Dermis blood vessel endothelial cell (primary cell): ENCODE measurements around the gene PPP1R9A. TPM values are rescaled to one million over a fixed set of nuclear protein-coding genes. Genes with fewer than 3 reads are reported as not detected.

Experiments used
- DNase-seq: peaks from one replicate; pipeline ENCODE4 v3.0.0; 2010
- total RNA-seq: library from RNA; depleted of rRNA; stranded (reverse); fragments of >200 nt; gene quantifications from 2 replicates; pipeline ENCODE4 v1.2.3, GENCODE V29; 2014

Gene PPP1R9A
- total RNA-seq, 1 donor from 2014 or later, result 19.2 TPM

DNA sequence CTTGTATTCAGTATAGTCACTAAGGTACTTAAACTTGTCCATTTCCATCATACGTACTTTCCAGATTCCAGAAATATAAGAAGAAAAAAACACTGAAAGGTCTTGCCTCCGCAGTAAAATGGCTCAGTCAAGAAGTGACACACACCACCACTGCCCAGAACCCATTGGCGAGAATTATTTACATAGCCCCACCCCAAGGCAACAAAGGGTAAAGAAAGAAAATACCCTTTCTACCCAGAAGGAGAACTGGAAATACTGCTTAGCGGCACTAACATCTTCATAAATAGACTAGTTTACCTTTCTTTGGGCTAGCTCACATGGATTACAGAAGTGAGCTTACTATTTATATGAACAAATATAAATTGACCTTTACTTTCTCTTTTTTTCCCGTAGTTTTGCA, 194.0 kb downstream of the PPP1R9A start:
- DNase-seq, result no peak

DNA sequence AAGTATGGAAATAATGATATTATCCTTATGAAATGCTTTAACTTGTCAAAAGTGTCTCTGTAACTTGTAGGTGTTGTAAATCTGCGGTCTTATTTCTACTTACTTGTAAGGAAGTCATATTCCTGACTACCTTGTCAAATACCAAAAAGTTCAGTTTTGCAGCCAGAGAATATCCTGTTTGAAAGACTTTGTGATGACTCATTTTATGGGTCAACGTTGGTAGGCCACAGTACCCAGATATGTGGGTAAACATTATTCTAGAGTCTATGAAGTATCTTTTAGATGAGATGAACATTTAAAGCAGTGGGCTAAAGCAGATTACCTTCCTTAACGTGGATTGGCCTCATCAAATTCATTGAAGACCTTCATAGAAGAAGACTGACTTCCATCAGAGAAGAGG, 195.3 kb downstream of the PPP1R9A start:
- peak; percentile 1 for DNase-seq

DNA sequence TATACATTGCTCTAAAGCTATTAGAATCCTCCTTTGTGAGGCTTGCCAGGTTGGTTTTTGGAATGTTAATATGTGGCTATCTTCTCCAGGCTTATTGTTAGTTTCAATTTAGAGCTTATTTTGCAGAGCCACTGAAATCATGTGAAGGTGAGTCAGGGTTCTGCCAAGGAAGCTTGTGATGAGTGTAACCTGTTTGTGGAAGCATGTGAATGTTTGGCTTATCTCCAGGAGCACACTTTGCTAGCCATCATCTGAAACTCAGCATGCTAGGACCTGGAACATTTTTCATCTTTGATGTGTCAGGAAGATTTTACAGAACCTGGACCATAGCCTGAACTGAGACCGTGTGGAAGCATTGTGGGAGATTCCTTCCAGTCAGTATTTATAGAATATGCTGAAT, 197.3 kb downstream of the PPP1R9A start:
- DNase-seq, result peak; percentile 35

DNA sequence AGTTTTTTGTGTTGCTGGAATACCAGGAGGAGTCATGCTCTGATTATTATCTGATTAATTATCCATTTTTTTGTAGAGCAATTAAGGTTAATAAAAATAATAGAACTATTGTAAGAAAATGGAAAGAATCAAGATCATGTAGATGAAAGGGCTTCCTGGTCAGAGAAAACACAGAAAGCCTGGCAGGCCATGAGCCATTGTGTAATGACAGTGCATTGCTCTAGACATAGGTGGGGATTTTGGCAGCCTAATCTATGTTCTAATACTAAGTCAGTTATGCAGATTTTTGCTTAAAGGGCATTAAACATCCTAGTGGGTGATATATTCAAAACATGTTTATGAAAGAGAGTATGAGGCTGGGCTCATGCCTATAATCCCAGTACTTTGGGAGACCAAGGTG, 198.2 kb downstream of the PPP1R9A start:
- DNase-seq, result no peak

DNA sequence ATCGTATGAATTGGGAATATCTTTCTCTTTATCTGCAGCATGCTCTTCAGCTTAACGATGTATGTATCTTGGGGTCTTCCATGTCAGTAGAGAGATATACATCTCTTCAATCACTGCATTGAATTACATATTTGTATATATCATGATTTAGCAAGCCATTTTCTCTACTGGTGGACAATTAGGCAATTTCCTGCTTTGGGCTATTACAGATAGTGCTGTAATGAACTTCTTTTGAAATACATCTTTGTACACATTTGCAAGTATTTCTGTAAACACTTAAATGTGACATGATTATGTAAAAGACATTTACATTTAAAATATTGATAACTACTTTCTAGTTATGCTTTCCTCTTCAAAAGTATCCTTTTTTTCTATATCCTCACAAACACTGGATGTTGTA, 199.0 kb downstream of the PPP1R9A start:
- DNase-seq, result no peak

DNA sequence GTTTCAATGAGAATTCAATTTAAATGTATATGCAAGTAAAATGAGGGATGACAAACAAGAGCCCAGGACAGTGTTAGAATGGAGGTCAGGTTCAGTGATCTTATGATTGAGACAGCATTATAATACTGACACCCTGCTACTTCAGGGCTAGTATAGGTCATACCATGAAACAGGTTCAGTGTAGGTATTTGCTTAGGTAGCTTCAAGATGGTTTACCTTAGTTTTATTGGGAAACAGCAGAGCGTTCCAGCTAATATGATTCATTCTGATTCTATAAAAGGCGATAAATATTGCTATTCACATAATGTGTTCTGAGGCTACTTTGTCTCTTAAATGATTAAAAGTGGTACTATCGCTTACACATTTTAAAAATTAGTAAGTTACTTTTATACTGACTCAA, 203.3 kb downstream of the PPP1R9A start:
- DNase-seq, result no peak

DNA sequence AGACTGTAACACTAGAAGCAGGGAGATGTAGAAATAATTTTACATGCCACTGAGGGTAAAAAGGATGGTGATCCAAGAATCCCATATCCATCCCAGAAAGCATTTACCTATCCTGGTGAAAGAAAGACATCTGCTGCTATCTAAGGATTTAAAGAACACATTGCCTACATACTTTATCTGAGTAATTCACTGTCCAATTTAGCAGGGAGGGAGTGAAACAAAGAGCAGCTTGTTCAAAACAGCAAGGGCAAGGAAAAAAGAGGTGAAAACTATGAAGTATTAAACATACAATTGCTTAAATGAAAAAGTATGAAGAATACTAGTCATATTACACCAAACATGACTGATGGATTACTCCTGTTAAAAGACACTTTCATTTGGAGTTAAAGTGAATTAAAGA, 206.2 kb downstream of the PPP1R9A start:
- DNase-seq, result no peak

DNA sequence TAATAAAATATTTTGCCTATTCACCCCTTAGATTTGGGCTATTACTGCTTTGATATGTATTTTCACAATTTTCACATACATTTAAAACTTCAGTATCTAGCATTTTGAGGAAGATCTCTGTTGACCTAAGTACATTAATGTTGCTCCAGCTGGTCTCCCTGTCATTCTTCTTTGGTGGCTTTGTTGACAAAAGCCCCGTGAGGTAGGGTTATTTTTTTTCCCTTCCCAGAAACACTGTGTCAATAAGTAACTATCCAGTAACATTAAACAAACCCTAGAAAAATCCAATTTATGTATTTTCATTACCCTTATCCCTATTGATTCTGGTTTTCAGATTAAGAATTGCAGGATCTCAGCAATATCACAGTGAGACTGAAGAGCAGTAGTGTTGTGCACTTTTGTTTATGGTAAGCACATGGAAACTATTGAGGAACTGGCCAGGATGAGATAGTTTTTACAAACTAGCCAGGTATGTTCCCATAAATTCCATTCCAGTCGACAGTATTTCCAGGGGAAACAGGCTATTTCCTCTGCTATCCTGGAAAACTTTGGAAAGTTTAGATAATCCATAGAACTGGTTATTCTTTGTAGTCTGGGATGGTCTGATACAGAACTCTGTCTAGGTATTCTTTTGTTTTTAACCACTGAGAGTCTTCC, 218.8 kb downstream of the PPP1R9A start:
- DNase-seq, result peak; percentile 3

DNA sequence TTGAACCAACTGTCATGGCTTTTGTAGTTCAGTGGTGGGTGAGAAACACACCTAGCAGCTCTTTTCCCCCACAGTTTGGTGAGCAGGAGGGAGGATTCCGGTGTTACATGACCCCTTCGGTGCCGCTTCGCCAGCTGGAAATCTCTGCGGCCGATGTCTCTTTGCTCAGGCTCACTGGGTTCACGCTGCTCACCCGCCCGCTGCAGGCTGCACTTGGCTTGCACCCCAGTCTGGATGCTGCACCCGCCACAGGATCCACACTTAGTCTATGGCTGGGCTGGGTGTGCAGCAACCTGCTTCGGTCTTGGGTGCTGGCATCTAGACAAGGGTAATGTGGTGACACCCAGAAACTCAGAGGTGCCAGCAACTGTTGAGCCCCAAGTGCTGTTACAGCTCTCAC, 225.1 kb downstream of the PPP1R9A start:
- no peak for DNase-seq

DNA sequence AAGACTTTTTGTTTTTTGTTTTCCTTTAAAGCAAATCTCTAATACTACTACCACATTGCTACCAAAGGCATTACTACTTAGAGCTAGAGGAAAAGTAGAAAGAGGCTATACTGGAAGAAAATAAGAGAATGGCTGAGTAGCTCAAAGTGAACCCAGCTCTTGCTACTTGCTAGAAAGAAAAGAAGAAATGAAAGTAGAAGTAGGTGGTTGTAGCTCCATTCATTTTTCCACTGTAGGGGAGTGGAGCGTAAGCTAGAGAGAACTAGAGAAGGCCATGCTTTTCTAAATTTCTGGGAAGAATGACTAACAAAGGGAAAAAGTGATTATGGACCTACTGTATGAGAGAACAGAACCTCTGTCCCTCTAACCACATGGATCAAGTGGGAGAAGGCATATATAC, 232.5 kb downstream of the PPP1R9A start:
- no peak for DNase-seq

DNA sequence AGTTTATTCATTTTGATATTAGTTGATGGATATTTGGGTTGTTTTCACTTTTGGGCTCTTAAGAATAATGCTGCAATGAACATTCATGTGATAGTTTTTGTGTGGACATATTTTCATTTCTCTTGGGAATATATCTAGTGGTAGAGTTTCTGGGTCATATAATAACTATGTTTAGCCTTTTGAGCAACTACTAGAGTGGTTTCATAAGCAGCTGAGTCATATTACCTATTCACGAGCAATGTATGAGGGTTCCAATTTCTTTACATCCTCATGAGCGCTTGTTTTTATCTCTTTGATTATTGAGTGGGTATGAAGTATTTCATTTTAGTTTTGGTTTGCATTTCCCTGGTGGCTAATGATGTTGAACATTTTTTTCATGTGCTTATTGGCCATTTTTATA, 234.4 kb downstream of the PPP1R9A start:
- DNase-seq, result no peak

DNA sequence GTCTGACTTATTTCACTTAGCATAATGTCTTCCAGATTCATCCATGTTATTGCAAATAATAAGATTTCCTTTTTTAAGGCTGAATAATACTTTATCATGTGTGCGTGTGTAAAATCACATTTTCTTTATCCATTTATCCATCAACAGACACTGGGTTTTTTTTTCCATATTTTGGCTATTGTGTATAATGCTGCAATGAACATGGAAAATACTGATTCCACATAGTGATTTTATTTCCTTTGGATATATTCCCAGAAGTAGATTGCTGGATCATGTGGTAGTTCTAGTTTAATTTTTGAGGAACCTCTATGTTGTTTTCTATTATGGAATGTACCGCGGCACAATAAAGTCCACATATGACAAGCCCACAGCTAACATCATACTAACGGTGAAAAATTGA, 236.9 kb downstream of the PPP1R9A start:
- no peak for DNase-seq

DNA sequence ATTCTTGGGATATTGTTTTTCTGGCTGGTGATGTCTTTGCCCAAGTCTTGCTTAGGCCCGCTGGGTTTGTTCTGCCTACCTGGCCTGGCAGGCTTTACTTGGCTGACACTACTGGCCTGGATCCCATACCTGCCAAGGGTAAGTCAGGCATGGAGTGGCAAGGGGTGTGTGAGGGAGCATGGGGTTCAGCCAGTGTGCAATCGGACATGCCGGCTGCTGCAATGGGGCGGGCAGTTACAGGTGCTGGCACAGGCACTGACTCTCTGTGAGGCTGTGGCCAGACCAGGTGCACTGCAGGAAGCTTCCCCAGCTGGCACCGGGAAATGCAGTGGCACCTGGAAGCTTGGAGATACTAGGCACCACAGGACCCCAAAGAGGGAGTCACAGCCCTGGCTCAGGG, 248.6 kb downstream of the PPP1R9A start:
- no peak for DNase-seq

DNA sequence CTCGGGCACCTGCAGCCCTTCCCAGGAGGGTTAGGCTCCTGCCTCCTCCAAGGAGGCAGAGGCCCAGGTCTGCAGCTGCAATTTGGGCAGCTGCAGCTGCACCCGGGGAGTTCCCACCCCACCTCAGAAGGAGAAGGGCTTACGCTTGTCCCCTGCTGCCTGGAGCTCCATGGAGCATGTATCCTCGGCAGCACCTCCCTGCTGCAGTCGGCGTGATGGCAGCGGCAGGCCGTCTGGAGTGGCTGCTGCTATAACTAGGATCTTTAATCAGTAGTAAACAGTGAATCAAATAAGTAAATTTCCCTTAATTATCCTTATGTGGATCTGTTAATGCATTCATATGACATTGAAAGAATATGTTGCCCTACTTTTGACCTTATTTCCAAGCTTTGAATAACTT, 250.0 kb downstream of the PPP1R9A start:
- DNase-seq, result no peak

DNA sequence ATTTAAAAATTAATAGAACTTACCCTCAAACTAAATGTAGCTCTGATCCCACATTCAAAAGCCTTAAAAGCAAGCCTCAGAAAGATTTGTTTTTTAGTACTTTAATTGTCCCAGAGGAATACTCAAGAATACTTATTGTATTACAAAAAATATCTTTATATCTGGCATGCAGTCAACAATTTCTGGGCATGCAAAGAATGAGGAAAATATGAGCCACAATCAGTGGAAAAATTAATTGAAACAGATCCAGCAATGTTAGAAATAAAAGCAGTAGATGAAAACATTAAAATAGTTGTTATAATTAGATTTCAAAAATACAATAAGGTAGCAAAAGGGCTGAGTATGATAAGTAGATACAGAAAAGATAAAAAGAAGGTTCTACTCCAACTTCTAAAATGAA, 262.3 kb downstream of the PPP1R9A start:
- no peak for DNase-seq

DNA sequence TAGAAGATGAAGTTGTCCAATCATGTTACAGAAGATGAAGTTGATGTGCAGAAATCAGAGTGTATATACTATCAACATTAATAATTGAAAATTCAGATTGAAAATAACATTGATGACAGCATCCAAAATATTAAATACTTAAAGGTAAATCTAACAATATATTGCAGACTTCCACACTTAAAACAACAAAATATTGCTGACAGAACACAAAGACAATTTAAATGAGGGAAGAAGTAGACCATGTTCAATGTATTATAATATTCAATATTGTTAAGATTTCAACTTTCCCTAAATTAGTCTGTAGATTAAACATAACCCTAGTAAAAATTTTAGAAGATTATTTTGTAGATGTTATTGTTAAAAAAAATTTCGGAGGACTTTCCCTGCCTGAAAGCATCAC, 265.0 kb downstream of the PPP1R9A start:
- DNase-seq, result no peak

DNA sequence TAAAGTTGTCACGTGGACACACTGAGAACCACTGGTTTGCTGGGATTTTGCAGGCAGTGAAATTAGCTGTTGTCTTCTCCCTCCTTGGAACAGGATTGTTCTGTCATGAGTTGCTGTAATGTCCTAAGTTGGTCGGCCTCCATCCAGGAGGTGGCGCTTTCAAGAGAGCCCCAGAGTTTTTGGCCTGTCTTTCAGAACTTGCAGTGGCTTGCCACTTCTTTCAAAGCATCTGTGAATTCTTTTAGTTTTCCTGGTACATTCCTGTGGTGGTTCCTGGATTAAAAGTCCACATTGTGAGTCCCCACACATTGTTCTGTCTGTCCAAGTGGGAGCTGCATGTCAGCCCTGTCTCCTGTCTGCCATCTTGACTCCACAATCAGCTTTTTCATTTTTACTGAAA, 283.1 kb downstream of the PPP1R9A start:
- DNase-seq, result peak; percentile 3

DNA sequence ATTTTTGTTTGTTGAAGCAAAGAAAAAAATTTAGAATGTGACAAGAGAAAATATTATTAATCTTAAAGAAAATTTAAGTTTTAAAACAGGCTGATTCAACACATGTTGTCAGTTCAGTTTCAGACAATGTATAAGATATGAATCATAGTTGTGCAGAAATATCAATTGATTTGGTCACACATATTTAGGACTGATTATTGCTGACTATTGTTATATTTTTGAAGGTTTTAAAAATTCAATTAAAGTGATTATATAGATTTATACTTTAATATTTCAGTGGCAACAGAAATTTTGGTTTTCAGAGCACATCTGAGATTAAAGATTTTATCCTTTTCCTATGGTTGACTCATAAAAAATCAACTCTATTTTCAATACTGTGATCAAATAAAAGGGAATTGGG, 284.4 kb downstream of the PPP1R9A start:
- no peak for DNase-seq

DNA sequence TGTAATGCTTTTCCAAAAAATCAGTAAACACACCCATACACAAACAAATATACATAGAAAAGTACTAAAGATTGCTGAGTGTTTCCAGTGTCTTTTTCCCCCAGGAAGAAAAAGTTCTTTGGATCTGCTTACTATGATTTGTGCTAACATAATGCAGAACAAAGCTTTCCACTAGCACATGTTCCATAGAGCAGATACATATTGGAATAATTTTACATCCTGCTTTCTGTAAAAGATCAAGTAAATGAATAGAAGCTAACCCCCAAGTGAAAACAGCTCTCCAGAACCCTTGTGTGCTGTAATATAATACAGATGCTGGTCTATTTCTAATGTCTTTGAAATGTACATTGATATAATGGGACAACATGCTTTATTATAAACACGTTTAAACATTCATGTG, 291.5 kb downstream of the PPP1R9A start:
- DNase-seq, result no peak

DNA sequence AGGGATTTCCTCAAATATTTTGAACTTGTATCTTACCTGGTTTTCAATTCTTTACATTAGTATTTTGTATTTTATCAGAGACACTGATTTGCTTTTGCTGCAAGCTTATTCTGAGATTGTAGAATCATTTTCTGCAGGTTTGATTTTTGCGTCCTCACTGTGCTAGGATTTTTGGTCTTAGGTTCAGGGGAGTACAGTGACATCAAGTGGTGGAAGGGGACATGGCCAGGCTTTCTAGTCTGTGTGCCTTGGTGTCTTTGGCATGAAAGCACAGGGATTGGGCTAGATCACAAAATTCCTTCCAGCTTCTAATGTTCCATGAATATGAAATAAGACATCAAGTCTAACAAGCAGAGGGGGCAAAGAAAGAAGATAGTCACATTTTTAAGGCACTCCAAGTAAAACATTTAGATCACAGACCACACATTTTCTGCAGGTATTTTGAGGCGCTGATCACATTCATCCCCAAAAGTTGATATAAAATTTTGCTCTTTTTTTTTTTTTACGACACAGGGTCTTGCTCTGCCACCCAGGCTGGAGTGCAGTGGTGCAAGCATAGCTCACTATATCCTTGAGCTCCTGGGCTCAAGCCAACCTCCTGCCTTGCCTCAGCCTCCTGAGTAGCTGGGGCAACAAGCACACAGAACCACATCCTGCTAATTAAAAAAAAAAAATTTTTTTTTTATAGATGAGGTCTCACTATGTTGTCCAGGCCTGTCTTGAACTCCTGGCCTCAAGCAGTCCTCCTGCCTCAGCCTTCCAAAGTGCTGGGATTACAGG, 292.6 kb downstream of the PPP1R9A start:
- DNase-seq, result peak; percentile 72

DNA sequence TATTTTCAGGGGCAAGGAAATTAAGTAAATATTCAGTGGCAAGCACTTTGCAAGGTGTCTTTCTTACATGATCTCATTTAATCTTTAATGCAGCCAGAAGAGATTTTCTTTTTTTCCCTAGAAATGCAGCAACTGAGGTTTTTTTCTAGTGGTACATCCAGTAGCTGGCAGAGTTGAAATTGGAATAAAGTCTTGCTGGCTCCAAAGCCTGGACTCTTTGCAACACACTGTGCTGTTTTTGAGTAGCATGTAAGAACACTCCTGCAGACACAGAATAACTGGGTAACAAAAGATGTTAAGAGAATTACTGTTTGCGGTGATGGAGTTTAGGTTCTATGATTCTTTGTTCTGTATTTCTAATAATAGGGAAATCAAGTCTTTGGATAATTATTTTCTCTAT, 293.3 kb downstream of the PPP1R9A start:
- DNase-seq, result no peak

DNA sequence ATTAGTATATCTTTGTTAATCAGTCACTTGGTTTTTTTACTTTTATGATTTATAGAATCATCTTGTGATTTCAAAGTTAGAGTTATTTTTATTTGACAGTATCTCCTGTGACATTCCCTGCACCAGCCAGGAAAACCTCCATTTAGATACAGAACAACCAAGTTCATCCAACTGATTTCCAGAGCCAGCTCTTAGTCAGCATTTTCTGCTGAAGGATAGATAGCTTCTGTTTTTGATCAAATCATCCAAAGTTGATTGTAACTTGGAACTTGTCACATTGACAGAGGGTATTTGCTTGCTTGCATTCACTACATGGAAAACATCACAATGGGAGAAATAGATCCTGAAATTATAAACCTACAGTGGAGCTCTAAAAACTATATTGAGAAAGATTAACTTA, 294.3 kb downstream of the PPP1R9A start:
- no peak for DNase-seq

DNA sequence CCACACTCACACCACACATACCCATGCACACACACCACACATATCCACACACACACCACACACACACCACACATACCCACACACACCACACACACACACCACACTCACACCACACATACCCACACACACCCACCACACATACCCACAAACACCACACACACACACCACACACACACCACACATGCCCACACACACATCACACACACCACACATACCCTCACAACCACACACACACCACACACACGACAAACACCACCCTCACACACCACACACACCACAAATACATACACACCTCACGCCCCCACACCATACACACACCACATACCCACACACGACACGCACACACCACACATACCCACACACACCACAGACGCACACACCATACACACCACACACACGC, 297.2 kb downstream of the PPP1R9A start:
- DNase-seq, result no peak

DNA sequence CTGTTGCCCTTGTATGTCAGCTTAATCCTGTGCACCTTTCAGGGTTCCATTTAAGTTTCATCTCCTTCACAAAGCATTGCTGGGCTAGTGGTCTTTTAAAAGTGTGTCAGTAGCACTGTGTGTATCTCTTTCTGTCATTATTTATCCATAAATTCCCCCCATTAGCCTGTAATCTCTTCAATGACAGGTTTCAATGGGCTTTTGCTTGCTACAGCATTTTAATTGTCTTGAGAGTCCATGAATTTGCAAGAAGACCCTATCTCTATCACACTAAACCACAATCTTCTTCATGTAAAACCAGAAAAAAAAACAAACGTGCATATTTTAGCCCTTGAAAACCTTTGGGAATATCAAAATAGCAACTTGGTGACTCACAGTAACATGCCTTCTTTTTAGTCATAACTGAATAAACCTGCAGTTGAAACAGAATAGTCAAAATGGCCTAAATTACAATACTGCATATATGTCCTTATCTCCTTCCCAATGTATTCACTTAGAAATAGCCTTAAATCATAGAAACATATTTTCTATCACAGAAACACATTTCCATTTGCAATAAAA, 298.4 kb downstream of the PPP1R9A start:
- no peak for DNase-seq
